GM18520 (cell line): Measurements from ENCODE around the gene GHDC.
"Not testable (repeated sequence)": the region's sequence is repeated elsewhere in the genome, so short reads cannot be mapped to it uniquely, and the experiment has no call there.

Experiments
- ATAC-seq: cut with Tn5 transposase; IDR thresholded peaks from one replicate; pipeline ENCODE4 v1.9.1; 2021; ENCODE audit not compliant: unreplicated experiment

The GHDC gene

DNA sequence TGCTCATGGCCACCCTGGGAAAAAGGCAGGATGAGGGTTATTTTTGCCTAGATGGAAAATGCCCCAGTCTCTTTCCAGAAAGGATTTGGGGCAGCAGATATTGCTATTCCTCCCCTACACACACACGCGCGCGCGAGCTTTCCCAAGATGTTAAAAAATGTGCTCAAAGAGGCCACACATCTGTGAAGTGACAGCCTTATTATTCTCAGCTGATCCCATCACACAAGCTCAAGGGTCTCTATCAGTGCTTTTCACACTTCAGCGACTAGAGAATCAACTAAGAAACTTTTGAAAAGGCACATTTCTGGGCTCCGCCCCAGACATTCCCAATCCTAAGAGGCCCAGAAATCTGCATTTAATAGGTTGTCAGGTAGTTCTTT lies 33.8 kb downstream of the GHDC start:
- no peak for ATAC-seq

DNA sequence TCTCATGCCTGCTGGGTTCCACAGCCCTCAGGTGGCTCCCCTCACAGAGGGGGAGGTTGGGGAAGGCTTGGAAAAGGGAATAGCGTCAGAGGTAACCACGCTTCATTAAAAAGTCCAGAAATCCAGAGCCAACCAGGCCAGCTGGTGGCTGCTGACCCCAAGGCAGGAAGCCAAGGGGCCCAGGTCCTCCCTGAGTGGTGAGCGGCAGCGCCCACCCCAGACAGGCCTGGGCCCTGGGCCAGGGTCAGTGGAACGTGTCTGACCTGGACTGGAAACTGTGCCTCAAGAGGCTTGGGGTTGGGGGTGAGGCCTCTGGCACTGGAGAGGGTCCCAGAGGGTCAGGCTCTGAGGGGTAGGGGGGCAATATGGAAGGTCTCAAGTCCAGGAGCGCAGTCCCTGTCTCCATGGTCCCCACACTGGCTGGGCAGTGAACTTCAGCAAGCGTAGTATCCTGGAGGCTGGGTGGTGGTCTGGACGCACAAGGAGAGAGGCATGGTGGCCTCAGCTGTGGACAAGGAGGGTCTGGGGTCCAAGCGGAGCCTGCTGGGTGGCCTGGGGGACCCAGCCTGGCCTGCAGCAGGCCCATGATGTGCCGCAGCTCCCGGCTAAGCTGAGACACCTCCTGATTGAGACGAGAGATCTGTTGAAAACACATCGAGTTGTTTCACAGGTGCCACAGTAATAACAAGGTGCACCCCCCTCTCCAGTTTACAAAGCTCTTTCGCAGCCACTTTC lies 34.3 kb downstream of the GHDC start:
- no peak for ATAC-seq

DNA sequence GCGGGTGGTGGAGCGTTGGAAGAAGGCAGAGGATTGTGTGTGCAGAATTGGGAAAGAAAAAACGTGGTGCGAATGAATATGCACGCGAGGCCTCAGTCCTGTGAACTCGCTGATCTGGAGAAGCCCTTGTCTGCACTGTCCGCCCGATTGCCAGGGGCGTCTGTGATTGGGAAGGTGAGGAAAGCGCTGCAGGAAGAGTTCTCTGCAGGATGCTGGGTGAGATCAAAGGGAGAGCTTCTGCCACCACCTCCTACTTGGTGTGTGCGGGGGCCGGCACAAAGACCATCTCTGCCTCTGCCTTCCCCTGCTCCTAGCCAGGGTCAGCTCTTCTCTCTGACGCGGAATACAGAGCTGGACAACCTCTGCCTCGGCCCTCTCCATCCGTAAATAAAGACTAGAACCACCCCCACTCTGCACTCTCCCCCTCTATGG lies 38.7 kb downstream of the GHDC start:
- ATAC-seq = no peak

DNA sequence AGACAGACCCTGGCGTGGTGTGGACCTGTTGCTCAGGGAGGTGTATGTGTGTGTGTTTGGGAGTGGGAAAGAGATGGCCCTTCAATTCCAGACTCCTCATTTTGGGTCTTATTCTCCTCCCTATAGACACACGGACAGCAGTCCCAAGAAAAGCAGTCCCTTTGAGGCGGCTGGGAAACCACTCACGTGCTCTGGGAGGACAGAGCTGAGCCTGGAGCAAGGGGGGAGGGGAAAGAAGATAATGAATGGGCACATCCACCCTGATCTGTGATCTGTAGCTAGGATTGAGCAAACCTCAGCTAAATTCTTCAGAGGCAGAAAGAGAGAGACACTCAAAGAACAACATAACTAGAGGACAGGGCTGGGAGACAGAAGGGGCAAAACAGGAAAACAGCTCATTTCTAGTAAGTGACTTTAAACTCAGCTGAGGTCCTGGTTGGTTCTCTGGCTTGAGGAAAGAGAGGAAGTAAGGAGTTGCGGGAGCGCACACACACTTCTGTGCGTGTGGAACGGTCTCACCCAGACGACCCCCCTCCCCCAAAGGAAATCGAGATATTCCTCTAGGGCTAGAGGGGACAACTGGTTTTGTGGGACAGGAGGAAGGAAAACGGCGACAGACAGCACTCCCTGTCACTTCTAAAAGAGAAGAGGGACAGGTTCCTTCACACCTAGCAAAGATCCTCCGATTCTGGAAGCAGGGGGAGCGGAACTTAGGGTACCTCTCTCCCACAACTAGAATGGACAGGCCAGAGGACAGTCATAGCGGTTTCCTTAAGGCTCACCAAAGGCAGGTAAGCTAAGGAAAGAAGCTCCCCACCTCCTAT lies 40.2 kb downstream of the GHDC start:
- ATAC-seq = no peak

DNA sequence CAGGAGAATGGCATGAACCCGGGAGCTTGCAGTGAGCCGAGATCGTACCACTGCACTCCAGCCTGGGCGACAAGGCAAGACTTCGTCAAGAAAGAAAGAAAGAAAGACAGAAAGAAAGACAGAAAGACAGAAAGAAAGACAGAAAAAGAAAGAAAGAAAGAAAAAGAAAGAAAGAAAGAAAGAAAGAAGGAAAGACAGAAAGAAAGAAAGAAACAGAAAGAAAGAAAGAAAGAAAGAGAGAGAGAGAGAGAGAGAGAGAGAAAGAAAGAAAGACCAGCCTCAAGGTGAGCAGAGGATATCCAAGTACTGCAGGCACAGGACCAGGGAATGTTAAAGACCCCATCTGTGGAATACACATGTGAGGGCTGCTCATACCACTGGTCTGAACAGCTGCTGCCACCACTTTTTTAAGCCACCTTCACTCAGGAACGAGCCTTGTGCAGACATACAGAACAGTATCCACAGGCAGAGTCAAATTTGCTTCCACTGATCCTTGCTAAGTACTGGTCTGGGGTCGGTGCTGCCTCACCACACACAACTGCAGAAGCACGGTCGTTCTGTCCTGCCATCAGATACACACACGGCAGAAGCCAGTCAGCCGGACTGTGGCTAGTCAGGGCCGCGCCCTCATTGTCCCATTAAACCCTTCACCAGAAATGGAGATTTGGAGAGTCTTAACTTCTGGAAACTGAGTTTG lies 47.2 kb downstream of the GHDC start:
- ATAC-seq = no peak

DNA sequence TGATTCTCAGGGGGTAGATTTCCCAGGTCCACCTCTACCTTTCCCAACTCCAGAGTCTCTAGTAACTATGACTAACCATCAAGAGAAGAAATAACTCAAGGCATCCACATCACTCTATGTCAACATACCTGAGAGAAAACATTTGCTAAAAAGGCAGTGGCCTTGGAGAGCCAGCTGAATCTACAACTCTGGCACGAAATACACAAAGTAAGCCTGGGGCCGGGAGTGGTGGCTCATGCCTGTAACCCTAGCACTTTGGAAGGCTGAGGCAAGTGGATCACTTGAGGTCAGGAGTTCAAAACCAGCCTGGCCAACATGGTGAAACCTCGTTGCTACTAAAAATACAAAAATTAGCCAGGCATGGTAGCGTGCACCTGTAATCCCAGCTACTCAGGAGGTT lies 51.2 kb downstream of the GHDC start:
- not testable (repeated sequence) for ATAC-seq

DNA sequence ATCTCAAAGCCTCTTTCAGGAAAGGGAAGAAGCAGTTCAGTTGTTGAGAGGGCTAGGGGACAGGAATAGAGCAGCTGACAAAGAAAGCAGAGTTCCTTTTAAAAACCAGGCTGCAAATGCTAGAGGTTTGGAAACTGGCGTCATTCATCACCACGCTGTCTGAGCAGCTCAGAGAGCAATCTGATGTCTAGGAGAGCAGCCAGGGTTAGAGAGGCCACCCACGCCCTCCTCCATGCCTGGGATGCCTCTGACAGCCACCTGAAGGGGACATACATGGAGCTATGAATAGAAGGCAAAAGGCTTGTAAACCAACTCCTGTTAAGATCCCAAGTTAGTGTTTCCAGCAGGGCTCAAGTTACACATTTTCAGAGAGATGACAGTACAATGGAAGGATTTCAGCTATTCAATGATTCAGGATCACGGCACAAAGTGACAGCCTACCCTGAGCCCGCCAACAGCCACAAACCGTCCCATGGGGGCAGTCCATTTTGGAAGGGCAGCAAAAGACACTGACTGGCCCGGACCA lies 51.9 kb downstream of the GHDC start:
- no peak for ATAC-seq

DNA sequence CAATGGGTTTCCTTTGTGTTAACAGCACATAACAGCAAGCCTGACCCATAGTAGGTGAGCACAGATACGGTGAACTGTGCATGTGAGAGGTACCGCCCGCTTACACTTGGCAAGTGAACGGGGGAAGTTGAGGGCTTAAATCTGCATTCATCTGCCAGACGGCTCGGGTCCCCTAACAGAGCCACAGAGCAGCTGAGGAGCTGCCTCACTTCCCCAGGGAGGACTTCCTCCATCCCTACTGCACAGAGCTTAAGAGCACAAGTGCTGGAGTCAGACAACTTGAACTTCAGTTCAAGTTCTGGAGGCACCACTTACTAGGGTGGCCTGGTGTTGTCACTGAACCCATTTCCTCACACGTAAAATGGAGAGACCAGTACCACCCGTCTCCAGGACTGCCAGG lies 52.9 kb downstream of the GHDC start:
- no peak for ATAC-seq

DNA sequence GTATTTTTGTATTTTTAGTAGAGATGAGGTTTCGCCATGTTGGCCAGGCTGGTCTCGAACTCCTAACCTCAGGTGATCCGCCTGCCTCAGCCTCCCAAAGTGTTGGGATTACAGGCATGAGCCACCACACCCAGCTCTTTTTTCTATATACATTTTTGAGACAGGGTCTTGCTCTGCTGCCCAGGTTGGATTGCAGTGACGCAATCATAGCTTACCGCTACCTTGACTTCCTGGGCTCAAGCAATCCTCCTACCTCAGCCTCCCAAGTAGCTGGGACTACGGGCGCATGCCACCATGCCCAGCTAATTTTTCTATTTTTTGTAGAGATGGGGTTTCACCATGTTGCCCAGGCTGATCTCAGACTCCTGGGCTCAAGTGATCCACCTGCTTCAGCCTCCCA lies 53.6 kb downstream of the GHDC start:
- ATAC-seq = not testable (repeated sequence)
